ENCODE results near the gene RAB40A.
"Not testable (repeated sequence)": the region's sequence is repeated elsewhere in the genome, so short reads cannot be mapped to it uniquely, and the experiment has no call there.

The RAB40A gene

GRCh38 chrX:103464774-103465117 is 54.5 kb downstream of the RAB40A start:
- H3K9me2 ChIP-seq (replicated peaks; ENCODE audit: control insufficient read depth, low read length) = no peaks in the 10 kb centered on the region
- H3K27me3 ChIP-seq (ENCODE audit: control insufficient read depth, low read length) = no peaks in the 10 kb centered on the region
- no peaks in the 10 kb centered on the region for H3F3A ChIP-seq (ENCODE audit: control insufficient read depth, insufficient read depth)
- H3K79me2 ChIP-seq (ENCODE audit: control insufficient read depth, low read length) = no peaks in the 10 kb centered on the region
- H3K4me1 ChIP-seq (ENCODE audit: control insufficient read depth, low read length) = peaks cover 4% of the 10 kb centered on the region; the same call in 1 of the 2 replicates
- TF ChIP-seq, protein P1, sequence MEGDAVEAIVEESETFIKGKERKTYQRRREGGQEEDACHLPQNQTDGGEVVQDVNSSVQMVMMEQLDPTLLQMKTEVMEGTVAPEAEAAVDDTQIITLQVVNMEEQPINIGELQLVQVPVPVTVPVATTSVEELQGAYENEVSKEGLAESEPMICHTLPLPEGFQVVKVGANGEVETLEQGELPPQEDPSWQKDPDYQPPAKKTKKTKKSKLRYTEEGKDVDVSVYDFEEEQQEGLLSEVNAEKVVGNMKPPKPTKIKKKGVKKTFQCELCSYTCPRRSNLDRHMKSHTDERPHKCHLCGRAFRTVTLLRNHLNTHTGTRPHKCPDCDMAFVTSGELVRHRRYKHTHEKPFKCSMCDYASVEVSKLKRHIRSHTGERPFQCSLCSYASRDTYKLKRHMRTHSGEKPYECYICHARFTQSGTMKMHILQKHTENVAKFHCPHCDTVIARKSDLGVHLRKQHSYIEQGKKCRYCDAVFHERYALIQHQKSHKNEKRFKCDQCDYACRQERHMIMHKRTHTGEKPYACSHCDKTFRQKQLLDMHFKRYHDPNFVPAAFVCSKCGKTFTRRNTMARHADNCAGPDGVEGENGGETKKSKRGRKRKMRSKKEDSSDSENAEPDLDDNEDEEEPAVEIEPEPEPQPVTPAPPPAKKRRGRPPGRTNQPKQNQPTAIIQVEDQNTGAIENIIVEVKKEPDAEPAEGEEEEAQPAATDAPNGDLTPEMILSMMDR (IDR thresholded peaks at IDR 0.05; ENCODE audit: low read depth, low read length, poor library complexity, severe bottlenecking) = peak; percentile 54
- TF ChIP-seq EZH2phosphoT487 (IDR thresholded peaks at IDR 0.05; ENCODE audit: borderline replicate concordance, low read length) = no peak
- no peaks in the 10 kb centered on the region for H3K9me3 ChIP-seq (ENCODE audit: control insufficient read depth, insufficient read depth, low read length)
- H4K20me1 ChIP-seq (ENCODE audit: control insufficient read depth, insufficient read depth, low read depth, low read length) = no peaks in the 10 kb centered on the region
- peak overlapping the region; percentile 68 for H3K4me3 ChIP-seq (ENCODE audit: low read length)
- H3K27ac ChIP-seq (ENCODE audit: low read depth, low read length) = no peak overlapping the region
- no peaks in the 10 kb centered on the region for H3K36me3 ChIP-seq (ENCODE audit: control insufficient read depth, low read length)
- peak overlapping the region; percentile 87 for H3K4me2 ChIP-seq (ENCODE audit: low read length)

DNA sequence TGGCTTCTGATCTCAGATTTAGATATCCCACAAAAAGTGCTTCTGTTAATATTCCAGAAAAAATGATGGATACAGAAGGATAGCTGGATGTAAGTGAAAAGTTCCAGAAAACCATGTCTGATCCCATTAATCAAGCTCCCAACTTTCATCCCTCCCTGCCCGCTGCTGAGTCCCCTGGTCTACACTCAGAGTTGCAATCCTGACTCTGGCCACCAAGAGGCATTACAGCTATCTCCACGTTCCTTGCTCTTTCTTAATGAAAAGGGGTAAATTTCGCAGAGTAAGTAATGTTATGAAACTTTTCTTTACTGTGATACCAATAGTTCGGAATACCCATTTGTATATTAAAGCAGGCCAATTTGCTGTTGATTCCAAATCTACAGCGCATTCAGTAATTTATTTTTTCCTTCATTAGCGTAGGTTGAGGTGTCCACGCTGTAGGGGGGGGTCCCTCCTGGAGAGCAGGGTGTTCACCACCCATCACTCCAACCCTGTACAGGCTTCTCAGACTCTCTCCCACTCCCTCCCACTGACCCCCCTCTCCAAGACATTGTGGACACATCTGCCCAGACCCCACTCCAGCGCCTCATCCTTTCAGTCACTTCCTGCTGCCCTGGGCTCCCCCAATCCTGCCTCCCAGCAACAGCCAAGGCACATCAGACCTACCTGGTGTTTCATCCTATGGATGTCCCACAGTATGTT is 55.1 kb downstream of the RAB40A start:
- TF ChIP-seq, protein P1 (IDR thresholded peaks at IDR 0.05; ENCODE audit: low read depth, low read length, poor library complexity, severe bottlenecking) = peak; percentile 36
- TF ChIP-seq EZH2phosphoT487 (IDR thresholded peaks at IDR 0.05; ENCODE audit: borderline replicate concordance, low read length) = no peak
- H3F3A ChIP-seq (ENCODE audit: control insufficient read depth, insufficient read depth) = no peaks in the 10 kb centered on the region
- H3K27ac ChIP-seq (ENCODE audit: low read depth, low read length) = no peak overlapping the region
- no peaks in the 10 kb centered on the region for H3K9me3 ChIP-seq (ENCODE audit: control insufficient read depth, insufficient read depth, low read length)
- H3K36me3 ChIP-seq (ENCODE audit: control insufficient read depth, low read length) = no peaks in the 10 kb centered on the region
- H3K4me3 ChIP-seq (ENCODE audit: low read length) = peak overlapping the region; percentile 68
- no peaks in the 10 kb centered on the region for H3K9me2 ChIP-seq (replicated peaks; ENCODE audit: control insufficient read depth, low read length)
- H3K27me3 ChIP-seq (ENCODE audit: control insufficient read depth, low read length) = no peaks in the 10 kb centered on the region
- H3K79me2 ChIP-seq (ENCODE audit: control insufficient read depth, low read length) = no peaks in the 10 kb centered on the region
- peaks cover 4% of the 10 kb centered on the region; the same call in 1 of the 2 replicates for H3K4me1 ChIP-seq (ENCODE audit: control insufficient read depth, low read length)
- H4K20me1 ChIP-seq (ENCODE audit: control insufficient read depth, insufficient read depth, low read depth, low read length) = no peaks in the 10 kb centered on the region
- H3K4me2 ChIP-seq (ENCODE audit: low read length) = peak overlapping the region; percentile 87

- Histone ChIP-seq H3K4me2 (ENCODE audit: low read length) (no peak overlapping the region), H3K79me2 (ENCODE audit: control insufficient read depth, low read length) (no peaks in the 10 kb centered on the region)
These were observed 58.1 kb downstream of the RAB40A start for GRCh38 chrX:103461156-103461555.

GRCh38 chrX:103460001-103460755 is 59.1 kb downstream of the RAB40A start:
- H3K79me2 ChIP-seq (ENCODE audit: control insufficient read depth, low read length); H3K4me1 ChIP-seq (ENCODE audit: control insufficient read depth, low read length); H4K20me1 ChIP-seq (ENCODE audit: control insufficient read depth, insufficient read depth, low read depth, low read length); H3K9me3 ChIP-seq (ENCODE audit: control insufficient read depth, insufficient read depth, low read length); H3K27me3 ChIP-seq (ENCODE audit: control insufficient read depth, low read length); H3F3A ChIP-seq (ENCODE audit: control insufficient read depth, insufficient read depth); H3K4me2 ChIP-seq (ENCODE audit: low read length); H3K4me3 ChIP-seq (ENCODE audit: low read length); H3K9me2 ChIP-seq (replicated peaks; ENCODE audit: control insufficient read depth, low read length); H3K36me3 ChIP-seq (ENCODE audit: control insufficient read depth, low read length); H3K27ac ChIP-seq (ENCODE audit: low read depth, low read length): not testable (repeated sequence)

More at GRCh38 chrX:103461156-103461555, 58.1 kb downstream of the RAB40A start:
- Histone ChIP-seq H3K27me3 (ENCODE audit: control insufficient read depth, low read length) (no peaks in the 10 kb centered on the region), H3K9me3 (ENCODE audit: control insufficient read depth, insufficient read depth, low read length) (no peaks in the 10 kb centered on the region), H3K4me1 (ENCODE audit: control insufficient read depth, low read length) (peaks cover 4% of the 10 kb centered on the region; the same call in 1 of the 2 replicates), H3K36me3 (ENCODE audit: control insufficient read depth, low read length) (no peaks in the 10 kb centered on the region), H4K20me1 (ENCODE audit: control insufficient read depth, insufficient read depth, low read depth, low read length) (no peaks in the 10 kb centered on the region), H3K9me2 (replicated peaks; ENCODE audit: control insufficient read depth, low read length) (no peaks in the 10 kb centered on the region), H3K27ac (ENCODE audit: low read depth, low read length) (no peak overlapping the region), H3F3A (ENCODE audit: control insufficient read depth, insufficient read depth) (no peaks in the 10 kb centered on the region), H3K4me3 (ENCODE audit: low read length) (no peak overlapping the region)
- no peak for TF ChIP-seq EZH2phosphoT487 (IDR thresholded peaks at IDR 0.05; ENCODE audit: borderline replicate concordance, low read length)
- TF ChIP-seq, protein P1 (IDR thresholded peaks at IDR 0.05; ENCODE audit: low read depth, low read length, poor library complexity, severe bottlenecking) = no peak
